Parathyroid adenoma (tissue), 2 donors: ENCODE measurements around the gene FCN2.
A peak's percentile ranks its signal among the peaks of the same experiment; 100 is the strongest.

Source experiments
- H2AFZ ChIP-seq: fragments of 300-600 bp; sonication (generic); one replicate; pipeline ENCODE4 v1.7.0; 2017; ENCODE audit warnings: antibody characterized with exemption, mild to moderate bottlenecking
- H3K27ac ChIP-seq: fragments of 300-600 bp; sonication (generic); one replicate; pipeline ENCODE4 v1.7.0; 2017
- H3K27me3 ChIP-seq: fragments of 300-600 bp; sonication (generic); one replicate; pipeline ENCODE4 v1.7.0; 2017; ENCODE audit warnings: low read length; ENCODE audit not compliant: control insufficient read depth, insufficient read depth
- H3K36me3 ChIP-seq: fragments of 300-600 bp; sonication (generic); one replicate; pipeline ENCODE4 v1.7.0; 2017; ENCODE audit warnings: low read length; ENCODE audit not compliant: control insufficient read depth, insufficient read depth
- H3K4me1 ChIP-seq: fragments of 300-600 bp; sonication (generic); one replicate; pipeline ENCODE4 v1.7.0; 2017; ENCODE audit warnings: control low read depth
- H3K4me2 ChIP-seq: fragments of 300-600 bp; sonication (generic); one replicate; pipeline ENCODE4 v1.7.0; 2017; ENCODE audit warnings: low read length
- H3K4me3 ChIP-seq: fragments of 300-600 bp; sonication (generic); one replicate; pipeline ENCODE4 v1.7.0; 2017; ENCODE audit warnings: low read depth, low read length
- H3K79me2 ChIP-seq: fragments of 300-600 bp; sonication (generic); one replicate; pipeline ENCODE4 v1.7.0; 2017; ENCODE audit warnings: control low read depth
- H3K9ac ChIP-seq: fragments of 300-600 bp; sonication (generic); one replicate; pipeline ENCODE4 v1.7.0; 2017; ENCODE audit warnings: mild to moderate bottlenecking
- H3K9me3 ChIP-seq: fragments of 300-600 bp; sonication (generic); one replicate; pipeline ENCODE4 v1.7.0; 2017; ENCODE audit warnings: low read length; ENCODE audit not compliant: control insufficient read depth
- CTCF ChIP-seq: fragments of 300-600 bp; sonication (generic); IDR thresholded peaks from one replicate; pipeline ENCODE4 v1.7.0; 2017; ENCODE audit warnings: antibody characterized with exemption, mild to moderate bottlenecking
- donor health status: primary hyperparathyroidism.

The FCN2 gene

GRCh38 chr9:134892820-134893420 lies 12.3 kb downstream of the FCN2 start:
- Histone ChIP-seq H3K9ac (no peak overlapping the region), H3K9me3 (no peaks in the 10 kb centered on the region), H3K4me3 (no peak overlapping the region), H2AFZ (no peak overlapping the region), H3K27me3 (no peaks in the 10 kb centered on the region), H3K27ac (no peak overlapping the region), H3K4me1 (peaks cover 9% of the 10 kb centered on the region), H3K79me2 (no peaks in the 10 kb centered on the region), H3K36me3 (no peaks in the 10 kb centered on the region), H3K4me2 (no peak overlapping the region)
- no peak for TF ChIP-seq CTCF

- H3K9me3 ChIP-seq: no peaks in the 10 kb centered on the region
- no peak overlapping the region for H3K4me2 ChIP-seq
- H3K27me3 ChIP-seq: no peaks in the 10 kb centered on the region
- H3K79me2 ChIP-seq: no peaks in the 10 kb centered on the region
- H2AFZ ChIP-seq: peak overlapping the region; percentile 28
- H3K27ac ChIP-seq: no peak overlapping the region
- no peak for TF ChIP-seq CTCF
- H3K36me3 ChIP-seq: no peaks in the 10 kb centered on the region
- peaks cover 17% of the 10 kb centered on the region for H3K4me1 ChIP-seq
- H3K9ac ChIP-seq: no peak overlapping the region
- no peak overlapping the region for H3K4me3 ChIP-seq
Observed at GRCh38 chr9:134894136-134894860, 13.7 kb downstream of the FCN2 start.

- peaks cover 17% of the 10 kb centered on the region for H3K4me1 ChIP-seq
- peak overlapping the region; percentile 69 for H3K27ac ChIP-seq
- H3K79me2 ChIP-seq: no peaks in the 10 kb centered on the region
- no peak for TF ChIP-seq CTCF
- H3K4me2 ChIP-seq: no peak overlapping the region
- no peak overlapping the region for H3K9ac ChIP-seq
- no peaks in the 10 kb centered on the region for H3K9me3 ChIP-seq
- H3K4me3 ChIP-seq: no peak overlapping the region
- H2AFZ ChIP-seq: no peak overlapping the region
- H3K36me3 ChIP-seq: no peaks in the 10 kb centered on the region
- no peaks in the 10 kb centered on the region for H3K27me3 ChIP-seq
Observed at GRCh38 chr9:134895097-134895496, 14.5 kb downstream of the FCN2 start.

- Histone ChIP-seq H3K4me1 (peaks cover 17% of the 10 kb centered on the region), H3K4me3 (no peak overlapping the region), H3K9ac (no peak overlapping the region), H3K79me2 (no peaks in the 10 kb centered on the region), H3K4me2 (no peak overlapping the region), H2AFZ (no peak overlapping the region), H3K27ac (peak overlapping the region; percentile 69), H3K36me3 (no peaks in the 10 kb centered on the region), H3K27me3 (no peaks in the 10 kb centered on the region), H3K9me3 (no peaks in the 10 kb centered on the region)
- no peak for TF ChIP-seq CTCF
Observed at GRCh38 chr9:134895567-134895907, 14.9 kb downstream of the FCN2 start.
